ENCODE data around the gene CTNNBIP1.

The CTNNBIP1 gene

DNA sequence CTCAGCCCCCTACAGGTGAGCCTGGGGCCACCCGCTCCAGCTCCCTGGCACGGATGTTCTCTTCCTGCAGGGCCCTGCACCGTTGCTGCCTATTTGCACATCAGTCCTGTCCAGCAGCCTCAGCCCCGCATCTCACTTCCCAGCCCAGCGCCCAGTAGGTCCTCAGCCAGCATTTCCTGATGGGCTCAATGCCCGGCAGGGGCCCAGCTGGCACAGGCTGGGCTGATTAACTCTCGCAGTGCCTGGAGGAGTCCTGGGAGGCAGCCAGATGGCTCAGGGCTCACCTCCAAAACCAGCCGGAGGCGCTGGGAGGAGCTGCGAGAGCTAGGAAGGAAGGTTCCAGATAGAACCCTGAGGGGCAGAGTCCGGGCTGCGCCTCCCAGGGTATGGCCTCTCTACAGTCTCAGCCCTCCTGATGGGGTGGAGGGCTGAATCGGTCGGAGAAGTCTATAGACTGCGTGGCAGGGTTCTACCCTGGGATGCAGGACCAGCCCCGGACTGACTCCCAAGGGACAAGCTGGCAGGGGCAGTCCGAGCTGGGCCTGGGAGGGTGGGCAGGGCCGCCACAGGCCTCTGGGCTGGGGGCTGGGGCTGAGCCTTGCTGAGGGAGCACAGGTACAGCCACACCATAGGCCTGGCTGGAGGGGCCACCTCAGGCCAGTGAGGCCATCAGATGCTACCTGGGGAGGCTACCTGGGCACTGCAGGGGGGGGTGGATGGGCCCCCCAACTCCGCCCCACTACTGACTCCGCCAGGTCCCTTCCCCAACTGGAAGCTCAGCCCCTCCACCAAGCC is 67.1 kb downstream of the CTNNBIP1 start:
- no peaks in the 10 kb centered on the region for H3K27me3 ChIP-seq
- no peaks in the 10 kb centered on the region for H3K36me3 ChIP-seq
- H3K4me3 ChIP-seq (ENCODE audit: low read depth in 1 of 2, low read length in 1 of 2): no peak overlapping the region
- H3K4me1 ChIP-seq (ENCODE audit: control insufficient read depth in 1 of 2, insufficient read depth in 1 of 2, low read depth in 1 of 2, low read length in 1 of 2): no peaks in the 10 kb centered on the region
- H3K9me3 ChIP-seq: no peaks in the 10 kb centered on the region
- no peak overlapping the region for H3K27ac ChIP-seq
- TF ChIP-seq, protein P1, sequence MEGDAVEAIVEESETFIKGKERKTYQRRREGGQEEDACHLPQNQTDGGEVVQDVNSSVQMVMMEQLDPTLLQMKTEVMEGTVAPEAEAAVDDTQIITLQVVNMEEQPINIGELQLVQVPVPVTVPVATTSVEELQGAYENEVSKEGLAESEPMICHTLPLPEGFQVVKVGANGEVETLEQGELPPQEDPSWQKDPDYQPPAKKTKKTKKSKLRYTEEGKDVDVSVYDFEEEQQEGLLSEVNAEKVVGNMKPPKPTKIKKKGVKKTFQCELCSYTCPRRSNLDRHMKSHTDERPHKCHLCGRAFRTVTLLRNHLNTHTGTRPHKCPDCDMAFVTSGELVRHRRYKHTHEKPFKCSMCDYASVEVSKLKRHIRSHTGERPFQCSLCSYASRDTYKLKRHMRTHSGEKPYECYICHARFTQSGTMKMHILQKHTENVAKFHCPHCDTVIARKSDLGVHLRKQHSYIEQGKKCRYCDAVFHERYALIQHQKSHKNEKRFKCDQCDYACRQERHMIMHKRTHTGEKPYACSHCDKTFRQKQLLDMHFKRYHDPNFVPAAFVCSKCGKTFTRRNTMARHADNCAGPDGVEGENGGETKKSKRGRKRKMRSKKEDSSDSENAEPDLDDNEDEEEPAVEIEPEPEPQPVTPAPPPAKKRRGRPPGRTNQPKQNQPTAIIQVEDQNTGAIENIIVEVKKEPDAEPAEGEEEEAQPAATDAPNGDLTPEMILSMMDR (IDR thresholded peaks at IDR 0.05): no peak

DNA sequence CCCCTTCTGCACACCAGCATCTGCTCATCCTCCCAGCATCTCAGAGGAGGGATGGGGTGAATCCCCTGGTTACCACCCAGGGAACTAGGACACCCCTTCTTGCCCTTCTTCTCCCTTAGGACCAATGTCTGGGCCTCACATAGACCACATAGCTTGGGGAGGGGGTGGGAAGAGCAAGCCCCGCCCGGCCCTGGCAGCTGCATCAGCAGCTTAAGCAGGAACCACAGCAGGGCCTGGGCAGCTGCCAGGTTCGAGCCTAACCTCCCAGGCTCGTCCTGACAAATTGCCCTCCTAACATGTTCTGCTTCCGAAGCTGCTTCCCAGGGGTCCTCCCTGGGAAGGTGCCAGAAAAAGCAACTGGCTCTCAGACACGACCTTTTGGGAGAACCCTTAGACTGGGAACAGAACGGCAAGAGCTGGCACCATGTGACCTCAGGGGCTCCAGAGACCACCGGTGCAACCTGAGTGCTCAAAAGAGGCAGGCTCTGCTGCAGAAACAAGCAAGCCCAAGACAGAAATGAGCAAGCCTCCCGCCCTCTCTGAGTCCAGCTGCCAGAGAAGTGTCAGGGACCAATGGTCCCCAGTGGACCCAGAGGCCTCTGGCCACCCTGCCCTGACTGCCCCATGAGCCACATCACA is 67.9 kb downstream of the CTNNBIP1 start:
- no peaks in the 10 kb centered on the region for H3K27me3 ChIP-seq
- H3K27ac ChIP-seq: no peak overlapping the region
- H3K4me1 ChIP-seq (ENCODE audit: control insufficient read depth in 1 of 2, insufficient read depth in 1 of 2, low read depth in 1 of 2, low read length in 1 of 2): peaks cover 0 to 3% of the 10 kb centered on the region in 2 experiments
- no peaks in the 10 kb centered on the region for H3K36me3 ChIP-seq
- H3K9me3 ChIP-seq: no peaks in the 10 kb centered on the region
- no peak overlapping the region for H3K4me3 ChIP-seq (ENCODE audit: low read depth in 1 of 2, low read length in 1 of 2)
- TF ChIP-seq, protein P1 (IDR thresholded peaks at IDR 0.05): no peak

DNA sequence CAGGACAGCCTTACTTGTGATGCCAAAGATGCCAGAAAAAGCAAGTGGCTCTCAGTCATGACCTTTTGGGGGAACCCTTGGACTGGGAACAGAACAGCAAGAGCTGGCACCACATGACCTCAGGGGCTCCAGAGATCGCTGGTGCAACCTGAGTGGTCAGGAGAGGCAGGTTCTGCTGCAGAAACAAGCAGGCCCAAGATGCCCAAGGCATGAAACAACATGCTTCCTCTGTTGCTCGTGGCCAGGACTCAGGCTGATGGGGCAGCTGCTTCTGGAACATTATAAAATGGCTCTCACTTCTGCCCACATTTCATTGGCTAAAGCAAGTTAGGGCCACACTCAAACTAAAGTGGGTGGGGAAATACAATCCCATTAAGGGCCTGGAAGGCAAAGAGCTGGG is 68.6 kb downstream of the CTNNBIP1 start:
- Histone ChIP-seq H3K9me3 (no peaks in the 10 kb centered on the region), H3K27ac (no peak overlapping the region), H3K36me3 (no peaks in the 10 kb centered on the region), H3K4me3 (ENCODE audit: low read depth in 1 of 2, low read length in 1 of 2) (no peak overlapping the region), H3K27me3 (no peaks in the 10 kb centered on the region), H3K4me1 (ENCODE audit: control insufficient read depth in 1 of 2, insufficient read depth in 1 of 2, low read depth in 1 of 2, low read length in 1 of 2) (peaks cover 0 to 3% of the 10 kb centered on the region in 2 experiments)
- TF ChIP-seq, protein P1 (IDR thresholded peaks at IDR 0.05): no peak

DNA sequence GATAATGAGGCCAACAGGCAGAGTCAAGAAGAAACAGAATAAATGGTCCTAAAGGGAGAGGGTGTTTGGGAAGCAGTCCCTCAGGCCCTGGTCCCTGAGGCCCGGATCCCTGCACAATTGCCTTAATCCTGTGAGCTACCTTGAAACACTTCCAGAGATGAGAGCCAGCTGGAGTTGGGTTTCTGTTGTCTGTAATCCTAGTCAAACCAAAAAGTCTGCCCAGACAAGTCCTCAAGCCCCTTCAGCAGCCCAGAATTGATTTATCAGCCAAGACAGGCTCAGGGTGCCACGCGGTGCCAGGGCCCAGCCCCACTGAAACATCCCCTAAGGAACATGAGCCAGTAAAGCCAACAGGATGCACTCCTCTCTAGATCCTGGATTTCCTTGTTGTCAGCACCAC is 69.9 kb downstream of the CTNNBIP1 start:
- H3K36me3 ChIP-seq: no peaks in the 10 kb centered on the region
- H3K4me1 ChIP-seq (ENCODE audit: control insufficient read depth in 1 of 2, insufficient read depth in 1 of 2, low read depth in 1 of 2, low read length in 1 of 2): peaks cover 0 to 3% of the 10 kb centered on the region in 2 experiments

DNA sequence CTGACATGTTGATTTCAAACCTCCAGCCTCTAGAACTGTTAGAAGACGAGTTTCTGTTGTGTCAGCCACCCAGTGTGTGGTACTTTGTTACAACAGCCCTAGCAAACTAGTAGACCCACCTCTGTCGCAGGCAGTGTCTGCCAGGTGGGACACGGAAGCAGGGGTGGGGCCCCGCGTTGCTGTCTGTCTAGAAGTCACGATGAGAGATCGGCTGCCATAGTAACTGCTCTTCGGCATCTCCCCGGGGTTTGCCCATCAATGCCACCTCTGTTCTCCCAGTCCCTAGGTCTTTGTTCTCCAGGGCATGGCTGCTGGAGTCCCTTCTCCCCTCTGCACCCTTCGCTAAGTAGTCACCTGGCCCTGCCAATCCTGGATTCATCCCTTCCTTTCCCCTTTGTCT is 71.1 kb downstream of the CTNNBIP1 start:
- Histone ChIP-seq H3K27ac (no peak overlapping the region), H3K9me3 (no peaks in the 10 kb centered on the region), H3K27me3 (no peaks in the 10 kb centered on the region), H3K36me3 (no peaks in the 10 kb centered on the region), H3K4me3 (ENCODE audit: low read depth in 1 of 2, low read length in 1 of 2) (no peak overlapping the region), H3K4me1 (ENCODE audit: control insufficient read depth in 1 of 2, insufficient read depth in 1 of 2, low read depth in 1 of 2, low read length in 1 of 2) (peaks cover 0 to 3% of the 10 kb centered on the region in 2 experiments)
- TF ChIP-seq, protein P1 (IDR thresholded peaks at IDR 0.05): no peak

More for the DNA sequence above, 69.9 kb downstream of the CTNNBIP1 start:
- Histone ChIP-seq H3K27me3 (no peaks in the 10 kb centered on the region), H3K27ac (no peak overlapping the region), H3K4me3 (ENCODE audit: low read depth in 1 of 2, low read length in 1 of 2) (no peak overlapping the region), H3K9me3 (no peaks in the 10 kb centered on the region)
- TF ChIP-seq, protein P1 (IDR thresholded peaks at IDR 0.05): no peak
